Ovary (tissue), 9 donors: Measurements from ENCODE around the gene CHRND. TPM values are rescaled to one million over a fixed set of nuclear protein-coding genes. Genes with fewer than 3 reads are reported as not detected.

Source experiments
- DNase-seq, 5 donors: peaks; one replicate each; pipeline ENCODE4 v3.0.0-alpha.2; 2019 to 2020
- H3K27ac ChIP-seq, 2 donors: fragments of 200-600 bp; one replicate each; pipeline versions ENCODE4 v1.5.1 to v1.8.0; 2019 to 2022
- H3K27me3 ChIP-seq: fragments of 200-600 bp; one replicate; pipeline ENCODE4 v1.8.0; 2022
- H3K36me3 ChIP-seq: fragments of 200-600 bp; sonication (generic); one replicate; pipeline ENCODE4 v1.5.1; 2019
- H3K4me1 ChIP-seq: one replicate; pipeline ENCODE4 v1.8.1; 2013; ENCODE audit warnings: mild to moderate bottlenecking, moderate library complexity; ENCODE audit not compliant: insufficient read depth
- H3K4me3 ChIP-seq: fragments of 200-600 bp; sonication (generic); one replicate; pipeline ENCODE4 v1.5.1; 2017
- H3K9me3 ChIP-seq, 2 donors: fragments of 200-600 bp in 1 of 2; sonication (generic) in 1 of 2; one replicate each; pipeline versions ENCODE4 v1.5.1 to v1.8.1; 2013 to 2019; ENCODE audit warnings: mild to moderate bottlenecking in 1 of 2, moderate library complexity in 1 of 2
- EP300 ChIP-seq: sonication (generic); formaldehyde crosslinking; IDR thresholded peaks from one replicate; pipeline ENCODE4 v1.6.1; 2017; ENCODE audit warnings: antibody characterized with exemption
- POLR2A ChIP-seq: fragments of 450-650 bp; IDR thresholded peaks from one replicate; pipeline ENCODE4 v1.6.1; 2017; ENCODE audit warnings: antibody characterized with exemption, mild to moderate bottlenecking, moderate library complexity
- WGBS, 3 donors: extraction: QIAGEN DNeasy Blood & Tissue Kit in 1 of 3; methylation state at CpG; one replicate each; pipeline versions ENCODE4 v1.1.5 to v1.1.7; 2013 to 2017; 5-methylcytosine and 5-hydroxymethylcytosine counted together
- intact Hi-C, 4 donors: fragments of 100-400 bp; cut with DNase I; formaldehyde crosslinking; loops; one replicate each; pipeline versions ENCODE4 v1.11.0 to v1.15.1; 2022 to 2023
- polyA plus RNA-seq, 2 donors: library from polyadenylated mRNA; stranded (reverse); fragments of 200-250 nt in 1 of 2; fragments of 350-450 nt in 1 of 2; fragmentation: Illumina TruSeq in 1 of 2; extraction: RNeasy Lipid Tissue Mini Kit (QIAGEN cat#74804) in 1 of 2; gene quantifications; one replicate each; pipeline ENCODE4 v1.2.3, GENCODE V29; 2013 to 2014
- total RNA-seq, 7 donors: library from RNA; depleted of rRNA in 2 of 7; stranded (reverse); fragments of >200 nt in 2 of 7; fragmentation: NEBNext Ultra II Directional in 3 of 7; extraction: Animal tissue kit (Norgen Biotek cat#: 25700) in 3 of 7; gene quantifications; one replicate each; pipeline versions ENCODE4 v1.1.0 to v1.2.4, GENCODE V29; 2016 to 2023
- TF ChIP-seq, protein P1 (sequence below), 3 donors: fragments of 450-650 bp in 2 of 3; fragments of 200-600 bp in 1 of 3; IDR thresholded peaks; one replicate each; pipeline versions ENCODE4 v1.5.1 to v1.8.0; 2016 to 2022; ENCODE audit warnings: antibody characterized with exemption in 3 of 3, mild to moderate bottlenecking in 1 of 3
- donor health status: DM: no; HTN: no; CAD: no; lungs with moderate emphysema.
- donor health status: DM: no; HTN: no; CAD: no.
- donor health status: Bipolar disorder and iron deficiency.
- donor health status: DM: yes; HTN: yes; CAD: no.
- donor health status: DM: no; HTN: no; CAD: no.
- donor health status: DM: yes; HTN: yes; CAD: no.

CHRND gene
- total and polyA plus RNA-seq, 9 donors, result 0.28 to 0.40 TPM; not detected in 7

GRCh38 chr2:232485348-232485756 lies 40.6 kb upstream of the CHRND start:
- no peak overlapping the region for H3K27ac ChIP-seq
- intact Hi-C loops, result no loop called here
- WGBS, 3 donors, result 14 to 18% (median 16%) methylated on average over 22 of the region's 22 CpGs
- DNase-seq, result peak in 3 of 5 donors; percentile 13 to 29 (median 27)
- no peaks in the 10 kb centered on the region for H3K9me3 ChIP-seq
- no peaks in the 10 kb centered on the region for H3K36me3 ChIP-seq
- TF ChIP-seq POLR2A (no peak), EP300 (no peak)
- TF ChIP-seq, protein P1, sequence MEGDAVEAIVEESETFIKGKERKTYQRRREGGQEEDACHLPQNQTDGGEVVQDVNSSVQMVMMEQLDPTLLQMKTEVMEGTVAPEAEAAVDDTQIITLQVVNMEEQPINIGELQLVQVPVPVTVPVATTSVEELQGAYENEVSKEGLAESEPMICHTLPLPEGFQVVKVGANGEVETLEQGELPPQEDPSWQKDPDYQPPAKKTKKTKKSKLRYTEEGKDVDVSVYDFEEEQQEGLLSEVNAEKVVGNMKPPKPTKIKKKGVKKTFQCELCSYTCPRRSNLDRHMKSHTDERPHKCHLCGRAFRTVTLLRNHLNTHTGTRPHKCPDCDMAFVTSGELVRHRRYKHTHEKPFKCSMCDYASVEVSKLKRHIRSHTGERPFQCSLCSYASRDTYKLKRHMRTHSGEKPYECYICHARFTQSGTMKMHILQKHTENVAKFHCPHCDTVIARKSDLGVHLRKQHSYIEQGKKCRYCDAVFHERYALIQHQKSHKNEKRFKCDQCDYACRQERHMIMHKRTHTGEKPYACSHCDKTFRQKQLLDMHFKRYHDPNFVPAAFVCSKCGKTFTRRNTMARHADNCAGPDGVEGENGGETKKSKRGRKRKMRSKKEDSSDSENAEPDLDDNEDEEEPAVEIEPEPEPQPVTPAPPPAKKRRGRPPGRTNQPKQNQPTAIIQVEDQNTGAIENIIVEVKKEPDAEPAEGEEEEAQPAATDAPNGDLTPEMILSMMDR (IDR thresholded peaks at IDR 0.05), result no peak
- no peaks in the 10 kb centered on the region for H3K4me1 ChIP-seq
- H3K4me3 ChIP-seq, result peak overlapping the region; percentile 7
- H3K27me3 ChIP-seq, result no peaks in the 10 kb centered on the region

GRCh38 chr2:232485757-232486557 lies 40.0 kb upstream of the CHRND start:
- Histone ChIP-seq H3K4me1 (no peaks in the 10 kb centered on the region), H3K27ac (no peak overlapping the region), H3K27me3 (no peaks in the 10 kb centered on the region), H3K9me3 (no peaks in the 10 kb centered on the region), H3K4me3 (peak overlapping the region; percentile 7), H3K36me3 (no peaks in the 10 kb centered on the region)
- TF ChIP-seq, protein P1 (IDR thresholded peaks at IDR 0.05), result no peak
- TF ChIP-seq POLR2A (no peak), EP300 (no peak)
- intact Hi-C loops, result no loop called here
- 2 to 8% (median 3%) methylated on average over 87 to 111 of the region's 111 CpGs for WGBS, 3 donors
- DNase-seq, result peak in 4 of 5 donors; percentile 20 to 53 (median 40)

DNA sequence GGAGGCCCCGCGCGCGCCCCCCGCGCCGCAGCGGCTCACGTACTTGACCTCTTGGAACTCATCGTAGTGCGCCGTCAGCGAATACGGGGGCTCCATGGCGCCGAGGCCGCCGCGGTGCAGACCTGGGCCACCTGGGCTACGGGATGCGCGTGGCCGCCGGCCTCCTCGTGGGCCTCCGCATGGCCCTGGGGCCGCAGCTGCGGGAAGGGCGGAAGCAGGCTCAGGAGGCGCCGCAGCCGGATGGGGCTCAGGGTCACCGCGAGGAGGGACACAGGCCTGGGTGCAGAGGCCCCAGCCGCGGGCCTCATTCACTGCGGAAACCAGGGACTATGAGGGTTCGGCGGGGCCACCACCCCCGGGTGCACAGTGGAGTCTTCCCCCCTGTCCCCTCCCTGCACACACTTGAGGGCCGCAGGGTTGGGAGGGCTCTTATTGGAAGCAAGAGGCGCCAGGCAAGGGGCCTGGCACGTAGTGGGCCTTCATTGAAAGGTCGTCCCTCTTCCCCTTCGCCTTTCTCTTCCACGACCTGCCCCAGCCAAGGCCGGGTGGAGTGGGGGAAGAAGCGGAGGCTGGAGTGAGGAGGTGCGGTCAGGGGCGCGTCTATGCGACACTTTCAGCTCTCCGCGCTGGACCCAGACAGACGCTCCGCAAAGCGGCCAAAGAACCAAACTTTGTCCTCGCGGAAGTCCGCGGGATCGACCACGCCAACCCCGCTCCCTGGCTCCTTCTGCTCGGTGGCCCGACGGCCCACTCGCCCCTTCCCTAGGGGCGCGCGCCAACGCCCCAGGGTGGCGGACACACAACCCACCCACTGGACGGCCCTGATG lies 39.2 kb upstream of the CHRND start:
- Histone ChIP-seq H3K9me3 (no peaks in the 10 kb centered on the region), H3K27ac (no peak overlapping the region), H3K4me1 (no peaks in the 10 kb centered on the region), H3K36me3 (no peaks in the 10 kb centered on the region), H3K4me3 (peak overlapping the region; percentile 7), H3K27me3 (no peaks in the 10 kb centered on the region)
- TF ChIP-seq EP300 (no peak), POLR2A (no peak)
- TF ChIP-seq, protein P1 (IDR thresholded peaks at IDR 0.05), result no peak
- intact Hi-C loops, result no loop called here
- 2 to 7% (median 5%) methylated on average over 37 to 74 of the region's 74 CpGs for WGBS, 3 donors
- peak in 4 of 5 donors; percentile 23 to 48 (median 35) for DNase-seq

GRCh38 chr2:232487385-232488096 lies 38.4 kb upstream of the CHRND start, which contains the start of gene ECEL1:
Gene ECEL1, minus strand, starts transcription at chr2:232487834. Its CDS starts 1,181 bp downstream, at chr2:232486653.
- no peaks in the 10 kb centered on the region for H3K27me3 ChIP-seq
- WGBS, 3 donors, result 1 to 2% (median 1%) methylated on average over 74 to 98 of the region's 102 CpGs
- H3K27ac ChIP-seq, result peak within 1 kb of the TSS in 1 of 2 donors; percentile 19
- no peaks in the 10 kb centered on the region for H3K36me3 ChIP-seq
- no peaks in the 10 kb centered on the region for H3K9me3 ChIP-seq
- no peak for TF ChIP-seq EP300
- TF ChIP-seq POLR2A, result peak; percentile 33
- TF ChIP-seq, protein P1 (IDR thresholded peaks at IDR 0.05), result no peak
- H3K4me3 ChIP-seq, result peak within 1 kb of the TSS; percentile 7
- DNase-seq, result peak in 4 of 5 donors; percentile 42 to 57 (median 46)
- intact Hi-C loops, result no loop called here
- H3K4me1 ChIP-seq, result no peaks in the 10 kb centered on the region
